ENCODE results near the gene POU2AF2. TPM values are rescaled to one million over a fixed set of nuclear protein-coding genes. Genes with fewer than 3 reads are reported as not detected.

Gene POU2AF2
- total and polyA plus RNA-seq, 4 donors, result not detected

- Histone ChIP-seq H3K27ac (ENCODE audit: low read depth in 1 of 2, low read length in 2 of 2) (no peak overlapping the region), H3K4me1 (ENCODE audit: control insufficient read depth in 4 of 4, insufficient read depth in 4 of 4, low read length in 3 of 4) (peaks cover 2 to 20% (median 10%) of the 10 kb centered on the region in 4 donors), H3K4me3 (ENCODE audit: low read depth in 1 of 3, low read length in 3 of 3) (no peak overlapping the region), H3K9me3 (ENCODE audit: control insufficient read depth in 4 of 4, low read length in 3 of 4) (no peaks in the 10 kb centered on the region), H3K27me3 (ENCODE audit: control insufficient read depth in 4 of 4, insufficient read depth in 4 of 4, low read length in 3 of 4) (no peaks in the 10 kb centered on the region), H3K9ac (ENCODE audit: low read depth in 1 of 2, low read length in 2 of 2) (no peak overlapping the region), H3K36me3 (ENCODE audit: control insufficient read depth in 4 of 4, insufficient read depth in 3 of 4, low read depth in 1 of 4, low read length in 3 of 4) (no peaks in the 10 kb centered on the region)
- 85% methylated on average over 5 of the region's 5 CpGs for WGBS
- no peak for DNase-seq (ENCODE audit: low spot score)
- no peak for TF ChIP-seq NR2F2 (IDR thresholded peaks at IDR 0.05)
- TF ChIP-seq ZBTB33 (IDR thresholded peaks at IDR 0.05), result no peak
- no peak for TF ChIP-seq ATF3 (IDR thresholded peaks at IDR 0.05)
- no peak for TF ChIP-seq HNF4G (IDR thresholded peaks at IDR 0.05)
- TF ChIP-seq GABPA (IDR thresholded peaks at IDR 0.05 in 1 of 2, conservative IDR thresholded peaks at IDR 0.05 in 1 of 2), result no peak
Observed at GRCh38 chr11:111324277-111324720, 78.8 kb downstream of the POU2AF2 start.

- no peak overlapping the region for H3K27ac ChIP-seq (ENCODE audit: low read depth in 1 of 2, low read length in 2 of 2)
- no peak overlapping the region for H3K4me3 ChIP-seq (ENCODE audit: low read depth in 1 of 3, low read length in 3 of 3)
- H3K9me3 ChIP-seq (ENCODE audit: control insufficient read depth in 4 of 4, low read length in 3 of 4), result no peaks in the 10 kb centered on the region
- H3K4me1 ChIP-seq (ENCODE audit: control insufficient read depth in 4 of 4, insufficient read depth in 4 of 4, low read length in 3 of 4), result peaks cover 2 to 28% (median 14%) of the 10 kb centered on the region in 4 donors
- TF ChIP-seq ZBTB33 (IDR thresholded peaks at IDR 0.05) (no peak), CTCF (IDR thresholded peaks at IDR 0.05; ENCODE audit: low read depth, low read length, missing input control) (no peak), FOXA2 (IDR thresholded peaks at IDR 0.05) (no peak), HNF4G (IDR thresholded peaks at IDR 0.05) (no peak), ATF3 (IDR thresholded peaks at IDR 0.05) (no peak), SP1 (IDR thresholded peaks at IDR 0.05) (no peak), EGR1 (IDR thresholded peaks at IDR 0.05; ENCODE audit: low read depth in 2 of 2) (no peak), RAD21 (IDR thresholded peaks at IDR 0.05) (no peak), FOXA1 (IDR thresholded peaks at IDR 0.05) (no peak), JUND (IDR thresholded peaks at IDR 0.05) (no peak), TAF1 (conservative IDR thresholded peaks at IDR 0.05) (no peak), MAX (IDR thresholded peaks at IDR 0.05) (no peak), NR2F2 (IDR thresholded peaks at IDR 0.05) (no peak), GABPA (IDR thresholded peaks at IDR 0.05 in 1 of 2, conservative IDR thresholded peaks at IDR 0.05 in 1 of 2) (no peak), HNF4A (conservative IDR thresholded peaks at IDR 0.05) (no peak), REST (IDR thresholded peaks at IDR 0.05) (no peak), RXRA (IDR thresholded peaks at IDR 0.05) (no peak), YY1 (IDR thresholded peaks at IDR 0.05) (no peak)
- 95% methylated on average over 5 of the region's 5 CpGs for WGBS
- H3K27me3 ChIP-seq (ENCODE audit: control insufficient read depth in 4 of 4, insufficient read depth in 4 of 4, low read length in 3 of 4), result no peaks in the 10 kb centered on the region
- no peaks in the 10 kb centered on the region for H3K36me3 ChIP-seq (ENCODE audit: control insufficient read depth in 4 of 4, insufficient read depth in 3 of 4, low read depth in 1 of 4, low read length in 3 of 4)
- no peak for DNase-seq (ENCODE audit: low spot score)
- no peak overlapping the region for H3K9ac ChIP-seq (ENCODE audit: low read depth in 1 of 2, low read length in 2 of 2)
Observed at GRCh38 chr11:111325259-111325658, 79.7 kb downstream of the POU2AF2 start.
